Pons (tissue), 1 donor: ENCODE data around the gene MYBBP1A.

Source experiments
- DNase-seq: peaks from one replicate; pipeline ENCODE4 v3.0.0-alpha.2; 2016; ENCODE audit warnings: low spot score

The MYBBP1A gene

DNA sequence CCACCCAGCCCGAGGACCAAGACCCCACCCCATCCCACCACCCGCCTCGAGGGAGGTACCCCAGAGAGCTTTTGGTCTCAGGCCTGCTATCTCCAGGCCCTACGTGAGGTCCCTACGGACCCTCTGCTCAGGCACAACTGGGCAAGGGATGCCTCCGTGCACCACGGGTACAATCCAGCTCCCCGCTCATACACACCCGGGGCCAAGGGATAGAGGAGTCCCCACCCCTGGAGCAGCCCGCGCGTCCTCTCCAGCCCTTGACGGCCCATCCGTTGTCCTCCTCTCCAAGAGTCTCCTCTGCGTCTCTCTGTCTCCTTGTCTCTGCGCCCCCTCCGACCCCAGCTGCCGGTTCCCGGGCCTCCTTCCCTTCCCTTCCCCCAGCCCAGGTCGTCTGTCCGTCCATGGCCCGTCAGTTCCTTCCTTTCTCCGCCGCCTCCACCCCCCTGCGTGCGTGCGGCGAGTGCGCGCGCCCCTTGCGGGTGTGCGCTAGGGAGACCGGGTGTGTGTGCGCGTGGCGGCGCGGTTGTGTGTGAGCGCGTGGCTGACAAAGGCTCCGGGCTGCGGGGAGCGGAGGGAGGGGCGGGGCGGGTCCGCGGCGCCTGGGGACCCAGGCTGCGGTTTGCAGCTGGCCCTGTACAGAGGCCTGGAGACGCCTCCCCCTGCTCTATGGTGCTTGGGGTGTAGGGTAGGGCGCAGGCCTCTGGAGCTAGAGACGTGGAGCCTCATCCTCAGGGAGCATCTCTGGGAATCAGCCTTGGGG is 55.6 kb downstream of the MYBBP1A start:
- peak; percentile 57 for DNase-seq

DNA sequence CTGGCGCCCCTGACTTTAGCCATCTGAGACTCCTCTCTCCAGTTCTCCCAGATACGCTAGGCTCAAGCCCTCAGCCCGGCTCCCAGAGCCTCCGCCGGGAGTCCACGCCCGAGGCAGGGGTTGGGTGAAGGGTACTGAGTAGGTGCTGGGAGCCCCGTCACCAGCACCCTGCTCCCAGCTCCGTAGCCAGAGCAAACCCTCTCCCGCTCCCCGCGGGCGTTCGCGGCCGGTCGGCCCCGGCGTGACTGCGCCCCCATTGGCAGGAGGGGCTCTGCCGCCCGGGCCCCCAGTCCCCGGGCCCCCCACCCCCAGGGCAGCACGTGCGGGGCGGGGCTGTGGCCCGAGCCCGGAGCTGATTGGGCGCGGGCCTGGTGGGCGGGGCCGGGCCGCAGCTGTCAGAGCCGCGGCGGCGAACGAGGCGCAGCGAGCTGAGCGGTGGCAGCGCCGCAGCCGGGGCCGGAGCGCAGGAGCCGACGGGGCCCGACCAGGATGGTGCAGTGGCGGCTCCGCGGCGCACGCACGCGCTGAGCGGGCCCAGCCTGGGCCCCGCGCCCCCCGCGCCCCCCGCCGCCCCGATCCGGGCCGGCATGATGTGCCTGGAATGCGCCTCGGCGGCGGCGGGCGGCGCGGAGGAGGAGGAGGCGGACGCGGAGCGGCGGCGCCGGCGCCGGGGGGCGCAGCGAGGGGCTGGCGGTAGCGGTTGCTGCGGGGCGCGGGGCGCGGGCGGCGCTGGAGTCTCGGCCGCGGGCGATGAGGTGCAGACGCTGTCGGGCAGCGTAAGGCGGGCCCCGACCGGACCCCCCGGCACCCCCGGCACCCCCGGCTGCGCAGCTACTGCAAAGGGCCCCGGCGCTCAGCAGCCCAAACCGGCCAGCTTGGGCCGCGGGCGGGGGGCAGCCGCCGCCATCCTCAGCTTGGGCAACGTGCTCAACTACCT is 56.5 kb downstream of the MYBBP1A start, which contains the start of gene SPNS2:
SPNS2 (plus strand) TSS at position 421 of the 937 bp plus-strand sequence; CDS start at position 588, 167 bp downstream.
- DNase-seq, result peak; percentile 75

DNA sequence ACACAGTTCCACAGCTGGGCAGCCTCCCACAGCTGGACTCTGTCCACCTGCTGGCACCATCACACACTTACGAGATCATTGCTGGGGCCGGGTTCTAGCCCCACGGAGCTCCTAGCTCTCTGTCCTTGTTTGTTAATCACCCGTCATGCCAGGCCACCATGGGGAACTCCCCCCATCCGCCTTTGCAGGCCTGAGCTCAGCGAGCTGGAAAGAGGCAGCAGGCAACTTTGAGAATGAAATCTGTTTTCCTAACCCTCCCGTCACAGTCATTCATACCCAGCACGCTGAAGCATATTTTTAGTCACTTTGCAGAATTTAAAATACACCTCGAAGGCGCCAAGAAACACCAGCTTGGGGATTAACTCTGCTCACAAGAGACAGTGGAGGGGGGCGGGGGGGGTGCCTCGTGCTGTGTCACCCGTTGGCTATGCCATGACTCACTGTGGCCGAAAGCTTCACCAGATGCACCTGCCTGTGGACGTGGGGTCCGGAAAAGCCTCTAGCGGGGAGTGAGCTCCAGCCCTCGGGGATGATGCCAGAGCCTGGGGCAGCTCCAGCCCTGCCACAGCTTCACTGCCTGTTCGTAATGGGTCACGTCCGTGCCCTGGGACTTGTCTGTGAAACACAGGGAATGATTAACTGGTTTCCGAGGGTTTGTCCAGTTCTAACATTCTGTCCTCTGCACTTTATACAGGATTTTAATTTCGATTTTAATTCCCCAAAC is 57.9 kb downstream of the MYBBP1A start:
- no peak for DNase-seq

DNA sequence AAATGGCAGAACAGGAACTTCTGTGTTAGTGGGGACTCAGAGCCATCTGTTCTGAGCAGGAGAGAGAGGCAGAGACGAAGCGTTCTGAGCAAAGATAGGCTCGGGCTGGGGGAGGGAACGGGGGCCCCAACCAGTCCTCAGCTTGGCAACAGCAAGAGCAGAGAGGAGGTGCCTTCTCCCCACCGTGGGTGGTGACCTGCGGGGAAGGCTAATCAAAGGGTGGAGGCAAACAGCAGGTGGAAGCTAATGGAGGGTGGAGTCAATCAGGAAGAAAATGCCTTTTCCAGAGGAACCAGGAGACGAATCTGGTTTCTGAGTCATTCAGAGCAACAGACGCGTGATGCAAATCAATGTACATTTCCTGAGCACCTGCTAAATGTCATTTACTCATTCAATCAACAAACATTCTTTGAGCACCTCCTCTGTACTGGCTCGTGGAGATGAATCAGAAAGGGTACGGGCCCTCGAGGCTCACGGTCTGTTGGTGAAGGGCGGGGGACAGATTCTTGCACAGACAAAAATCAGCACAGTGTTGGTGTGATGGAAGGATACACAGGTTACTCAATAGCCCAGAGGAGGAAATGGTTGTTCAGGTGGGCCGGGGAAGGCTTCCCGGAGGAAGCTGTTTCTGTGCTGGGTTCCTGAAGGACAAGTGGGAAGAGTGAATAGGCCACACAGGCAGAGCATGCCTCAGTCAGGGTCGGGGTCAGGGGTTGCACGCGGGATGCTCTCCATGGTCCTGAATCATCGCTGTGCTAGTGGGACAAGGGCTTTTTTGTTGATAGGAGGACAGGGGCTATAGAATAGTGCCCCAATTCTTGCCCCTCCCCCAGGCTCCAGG is 62.2 kb downstream of the MYBBP1A start:
- DNase-seq, result no peak

DNA sequence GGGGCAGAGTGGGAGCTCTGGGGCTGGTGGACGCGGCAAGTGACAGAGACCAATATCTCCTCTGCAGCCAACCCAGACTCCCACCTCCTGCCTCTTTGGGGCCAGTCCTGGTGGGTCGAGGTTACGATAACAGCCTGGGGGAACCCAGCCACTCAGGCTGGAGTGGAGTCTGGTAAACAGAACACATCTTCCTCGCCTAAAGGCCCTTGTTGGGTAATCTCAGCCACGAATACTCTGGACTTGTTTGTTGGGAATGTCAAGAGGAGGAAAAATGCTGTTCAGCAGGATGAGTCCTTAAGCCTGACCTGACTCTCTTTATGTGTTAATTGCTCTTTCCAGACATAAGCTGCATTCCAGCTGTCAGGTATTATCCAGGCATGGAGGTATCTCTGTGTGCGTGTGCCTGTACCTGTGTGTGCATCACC is 64.5 kb downstream of the MYBBP1A start:
- DNase-seq, result no peak

DNA sequence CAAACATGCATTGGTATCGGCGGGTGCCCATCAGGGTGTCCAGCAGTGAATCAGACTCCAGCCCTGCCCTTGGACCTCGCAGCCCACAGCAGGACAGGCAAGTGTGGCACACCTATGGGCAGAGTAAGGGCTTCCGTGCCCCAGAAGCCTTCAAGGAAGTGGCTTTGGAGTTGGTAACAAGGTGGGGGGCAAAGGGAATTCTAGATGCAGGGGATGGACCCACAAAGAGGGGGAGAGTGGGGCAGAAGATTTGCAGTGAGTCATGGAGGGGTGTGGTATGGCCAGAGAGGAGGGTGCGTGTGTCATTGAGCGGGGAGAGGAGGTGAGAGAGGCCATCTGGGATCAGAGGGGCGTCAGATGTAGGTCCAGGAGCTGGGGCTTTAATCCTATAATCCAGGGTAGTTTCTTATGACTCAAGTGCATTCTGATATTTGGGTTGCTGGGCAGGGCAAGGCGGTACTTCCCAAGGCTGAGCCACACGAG is 65.0 kb downstream of the MYBBP1A start:
- DNase-seq, result no peak

DNA sequence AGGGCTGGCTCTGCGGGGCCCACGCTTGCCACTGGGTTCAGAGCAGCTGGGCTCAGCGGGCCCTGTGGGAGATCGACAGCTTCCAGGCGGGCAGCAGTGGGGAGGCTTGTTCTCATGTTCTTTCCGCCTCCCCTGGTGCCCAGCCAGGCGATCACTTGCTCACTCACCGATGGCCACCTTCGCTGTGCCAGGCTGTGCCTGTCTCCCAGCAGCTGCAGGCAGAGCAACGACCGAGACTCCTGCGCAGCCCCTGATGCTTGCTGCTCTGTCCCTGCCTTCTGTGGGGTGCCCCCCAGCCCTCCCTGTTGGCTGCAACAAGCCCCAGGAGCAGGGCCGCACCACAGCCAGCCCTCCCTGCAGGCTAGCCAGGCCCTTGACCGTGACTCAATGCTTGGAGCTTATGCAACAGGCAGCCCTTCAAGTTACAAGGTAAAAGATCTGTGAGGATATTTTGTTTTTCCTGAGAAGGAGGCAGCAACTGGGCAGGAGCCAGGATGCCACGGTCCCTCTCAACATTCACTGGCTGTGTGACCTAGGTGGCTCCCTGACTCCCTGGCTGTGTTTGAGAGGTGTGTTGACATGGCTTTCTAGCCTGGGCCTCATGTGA is 66.1 kb downstream of the MYBBP1A start:
- no peak for DNase-seq
